Cardiac muscle cell (in vitro differentiated cells and primary cell): Measurements from ENCODE around the gene RNF208. TPM values are rescaled to one million over a fixed set of nuclear protein-coding genes. Genes with fewer than 3 reads are reported as not detected.
A peak's percentile ranks its signal among the peaks of the same experiment; 100 is the strongest.

ENCODE experiments used
- DNase-seq, 2 donors: peaks; one replicate each; pipeline versions ENCODE4 v3.0.0 to v3.0.0-alpha.2; 2010 to 2017; ENCODE audit warnings: low read depth in 1 of 2, low spot score in 1 of 2
- H3K27ac ChIP-seq: fragments of 200-600 bp; sonication (generic); 2 replicates; pipeline ENCODE4 v1.5.1; 2016
- H3K27me3 ChIP-seq: fragments of 200-600 bp; sonication (generic); 2 replicates; pipeline ENCODE4 v1.6.0; 2016; ENCODE audit warnings: control low read depth
- H3K36me3 ChIP-seq: fragments of 200-600 bp; sonication (generic); 2 replicates; pipeline ENCODE4 v1.5.1; 2016; ENCODE audit warnings: control low read depth
- H3K4me1 ChIP-seq: fragments of 200-600 bp; sonication (generic); 2 replicates; pipeline ENCODE4 v1.8.1; 2017; ENCODE audit warnings: low read depth, mild to moderate bottlenecking, mixed run types
- H3K4me3 ChIP-seq: fragments of 200-600 bp; sonication (generic); 2 replicates; pipeline ENCODE4 v1.5.1; 2016; ENCODE audit warnings: mild to moderate bottlenecking
- H3K9me3 ChIP-seq: fragments of 200-600 bp; sonication (generic); 2 replicates; pipeline ENCODE4 v1.5.1; 2017; ENCODE audit warnings: low read depth, mild to moderate bottlenecking, control low read depth
- polyA plus RNA-seq: library from polyadenylated mRNA; unstranded; fragments of >200 nt; fragmentation: Nextera tagmentation; extraction: Ambion mirVana; gene quantifications from 2 replicates; pipeline ENCODE4 v1.2.1, GENCODE V29; 2016
- total RNA-seq: library from RNA; depleted of rRNA; stranded (reverse); fragments of >200 nt; gene quantifications from 2 replicates; pipeline ENCODE4 v1.2.3, GENCODE V29; 2016
- TF ChIP-seq, protein P1 (sequence below): IDR thresholded peaks from 2 replicates; pipeline ENCODE4 v1.5.1; 2012; ENCODE audit warnings: low read depth, mild to moderate bottlenecking, low read length

Gene RNF208
- total and polyA plus RNA-seq, 2 experiments from 2014 or later = 6.1 to 23.1 TPM

DNA sequence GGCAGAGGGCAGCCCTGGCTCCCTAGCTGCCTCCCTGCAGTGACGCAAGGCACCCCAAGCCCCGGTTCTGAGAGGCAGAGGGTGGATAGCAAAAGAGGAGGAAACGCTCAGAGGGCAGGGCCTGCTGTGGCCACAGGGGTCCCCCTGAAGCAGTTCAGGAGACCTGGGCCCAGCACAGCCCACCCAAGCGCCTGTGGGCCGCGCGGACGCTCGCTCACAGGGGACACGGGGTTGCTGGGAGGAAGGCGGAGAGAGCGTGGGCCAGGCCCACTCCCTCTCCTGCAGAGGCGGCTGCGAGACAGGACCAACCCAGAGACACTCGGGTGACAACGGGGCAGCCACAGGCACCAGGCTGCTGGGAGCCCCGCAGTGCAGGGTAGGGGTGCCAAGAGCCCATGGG, 42.3 kb downstream of the RNF208 start:
- TF ChIP-seq, protein P1, sequence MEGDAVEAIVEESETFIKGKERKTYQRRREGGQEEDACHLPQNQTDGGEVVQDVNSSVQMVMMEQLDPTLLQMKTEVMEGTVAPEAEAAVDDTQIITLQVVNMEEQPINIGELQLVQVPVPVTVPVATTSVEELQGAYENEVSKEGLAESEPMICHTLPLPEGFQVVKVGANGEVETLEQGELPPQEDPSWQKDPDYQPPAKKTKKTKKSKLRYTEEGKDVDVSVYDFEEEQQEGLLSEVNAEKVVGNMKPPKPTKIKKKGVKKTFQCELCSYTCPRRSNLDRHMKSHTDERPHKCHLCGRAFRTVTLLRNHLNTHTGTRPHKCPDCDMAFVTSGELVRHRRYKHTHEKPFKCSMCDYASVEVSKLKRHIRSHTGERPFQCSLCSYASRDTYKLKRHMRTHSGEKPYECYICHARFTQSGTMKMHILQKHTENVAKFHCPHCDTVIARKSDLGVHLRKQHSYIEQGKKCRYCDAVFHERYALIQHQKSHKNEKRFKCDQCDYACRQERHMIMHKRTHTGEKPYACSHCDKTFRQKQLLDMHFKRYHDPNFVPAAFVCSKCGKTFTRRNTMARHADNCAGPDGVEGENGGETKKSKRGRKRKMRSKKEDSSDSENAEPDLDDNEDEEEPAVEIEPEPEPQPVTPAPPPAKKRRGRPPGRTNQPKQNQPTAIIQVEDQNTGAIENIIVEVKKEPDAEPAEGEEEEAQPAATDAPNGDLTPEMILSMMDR = no peak
- Histone ChIP-seq H3K36me3 (peaks cover 18% of the 10 kb centered on the region), H3K4me1 (no peaks in the 10 kb centered on the region), H3K4me3 (no peak overlapping the region), H3K9me3 (no peaks in the 10 kb centered on the region), H3K27me3 (peaks cover 15% of the 10 kb centered on the region), H3K27ac (no peak overlapping the region)
- no peak for DNase-seq

DNA sequence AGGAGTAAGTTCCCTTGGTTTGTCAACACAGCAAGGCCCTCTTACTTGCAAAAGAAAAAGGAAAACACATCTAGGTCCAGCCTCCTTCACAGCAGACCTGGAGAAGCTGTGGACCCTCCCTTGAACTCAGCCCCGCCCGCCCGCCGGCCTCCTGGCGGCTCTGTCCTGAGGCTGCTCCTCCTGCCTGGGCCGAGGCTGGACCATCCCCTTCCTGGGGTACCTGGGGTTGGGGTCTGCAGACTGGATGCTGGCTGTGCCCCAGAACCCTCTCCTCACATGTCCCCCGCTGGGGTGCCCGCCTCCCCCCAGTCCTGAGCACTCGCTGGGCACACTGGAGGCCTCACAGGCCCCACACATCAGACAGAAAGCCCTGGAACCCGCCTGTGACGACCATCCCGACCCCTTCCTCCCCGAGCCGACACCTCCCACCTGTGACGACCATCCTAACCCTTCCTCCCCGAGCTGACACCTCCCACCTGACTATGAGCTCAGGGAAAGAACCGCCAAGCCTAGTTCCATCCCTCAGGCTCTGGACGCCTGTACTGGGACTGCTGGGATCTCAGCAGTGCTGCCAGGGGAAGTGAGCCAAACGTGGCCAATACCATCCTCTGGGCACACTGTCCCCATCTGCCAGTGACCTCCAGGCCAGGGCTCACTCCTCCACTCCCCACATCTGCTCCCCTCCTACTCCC, 43.0 kb downstream of the RNF208 start:
- H3K36me3 ChIP-seq = peaks cover 18% of the 10 kb centered on the region
- TF ChIP-seq, protein P1 = no peak

DNA sequence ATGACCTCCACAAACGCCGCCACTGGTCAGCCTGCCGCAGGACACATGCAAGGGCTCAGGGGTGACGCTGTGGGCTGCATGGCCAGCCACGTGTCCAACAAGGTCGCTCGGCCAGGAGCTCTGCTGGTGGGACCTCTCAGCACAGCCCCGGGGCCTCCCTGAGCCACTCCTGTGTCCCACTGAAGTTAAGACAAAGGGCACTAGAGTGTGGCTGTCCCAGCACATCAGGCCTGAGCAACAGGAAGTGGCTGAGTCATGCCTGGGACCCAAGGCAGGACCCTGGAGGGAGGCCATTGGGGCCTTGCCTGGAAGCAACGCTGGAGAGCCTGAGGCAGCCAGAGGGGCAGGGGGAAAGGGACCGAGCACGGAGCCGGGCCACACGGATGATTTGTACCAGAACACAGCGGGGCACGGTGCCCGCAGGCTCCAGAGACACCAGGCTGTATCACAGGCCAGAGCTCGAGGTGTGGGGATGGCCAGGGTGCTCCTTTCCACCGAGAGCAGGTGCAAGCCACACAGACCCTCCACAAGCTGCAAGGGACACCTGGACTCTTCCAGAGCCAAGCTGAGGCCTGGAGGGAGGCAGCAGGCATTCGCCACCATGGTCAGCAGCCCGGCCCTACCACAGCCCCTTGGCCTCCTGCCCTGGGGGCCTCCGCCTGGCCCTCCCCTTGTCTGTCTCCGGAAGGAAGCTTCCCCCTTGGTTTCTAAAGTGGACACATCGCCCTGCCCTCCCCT, 43.7 kb downstream of the RNF208 start:
- Histone ChIP-seq H3K9me3 (no peaks in the 10 kb centered on the region), H3K36me3 (peaks cover 15% of the 10 kb centered on the region), H3K4me3 (no peak overlapping the region), H3K27ac (no peak overlapping the region), H3K27me3 (peaks cover 28% of the 10 kb centered on the region), H3K4me1 (no peaks in the 10 kb centered on the region)
- no peak for DNase-seq
- TF ChIP-seq, protein P1 = no peak

More for the DNA sequence above, 43.0 kb downstream of the RNF208 start:
- Histone ChIP-seq H3K27me3 (peaks cover 21% of the 10 kb centered on the region), H3K9me3 (no peaks in the 10 kb centered on the region), H3K4me1 (no peaks in the 10 kb centered on the region), H3K27ac (no peak overlapping the region), H3K4me3 (no peak overlapping the region)
- no peak for DNase-seq

DNA sequence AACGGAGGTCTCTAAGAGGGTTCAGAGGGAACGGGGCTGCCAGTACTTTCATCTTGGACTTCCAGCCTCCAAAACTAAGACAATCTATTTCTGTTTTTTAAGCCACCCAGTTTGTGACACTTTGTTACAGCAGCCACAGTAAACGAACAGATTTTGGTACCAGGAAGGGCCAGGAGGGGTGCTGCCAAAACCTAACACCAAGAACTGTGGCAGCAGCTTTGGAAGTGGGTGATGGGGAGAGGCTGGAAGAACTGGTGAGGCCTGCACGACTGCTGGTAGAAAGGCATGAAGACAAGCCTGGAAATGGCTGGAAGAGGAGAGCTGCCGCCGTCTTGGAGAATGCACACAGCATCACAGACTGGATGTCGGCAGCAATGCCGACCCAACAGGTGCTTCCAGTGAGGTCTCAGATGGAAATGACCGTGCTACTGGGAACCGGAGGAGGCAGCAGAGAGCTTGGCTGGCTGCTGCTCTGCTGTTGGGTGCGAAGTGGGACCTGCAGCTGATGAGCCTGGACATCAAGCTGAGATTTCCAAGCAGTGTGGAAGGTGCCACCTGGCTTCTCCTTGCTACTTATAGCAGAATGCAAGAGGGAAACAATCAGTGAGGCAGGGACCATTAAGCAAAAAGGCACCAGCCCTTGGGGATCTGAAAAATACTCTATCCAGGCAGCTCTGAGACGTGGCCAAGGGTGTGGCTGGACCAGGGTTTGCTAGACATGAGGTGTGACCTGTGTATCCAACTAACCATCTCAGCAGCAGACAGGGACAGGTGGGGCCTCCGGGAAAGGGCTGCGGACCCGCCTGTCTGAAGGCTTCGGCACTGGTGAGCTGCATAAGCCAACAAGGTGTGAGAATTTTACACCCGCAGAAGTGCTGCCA, 45.5 kb downstream of the RNF208 start:
- peak; percentile 47 to 54 for DNase-seq
- Histone ChIP-seq H3K27ac (no peak overlapping the region), H3K4me1 (no peaks in the 10 kb centered on the region), H3K4me3 (no peak overlapping the region), H3K9me3 (no peaks in the 10 kb centered on the region), H3K27me3 (peaks cover 46% of the 10 kb centered on the region), H3K36me3 (peaks cover 5% of the 10 kb centered on the region)
- TF ChIP-seq, protein P1 = peak; percentile 67

DNA sequence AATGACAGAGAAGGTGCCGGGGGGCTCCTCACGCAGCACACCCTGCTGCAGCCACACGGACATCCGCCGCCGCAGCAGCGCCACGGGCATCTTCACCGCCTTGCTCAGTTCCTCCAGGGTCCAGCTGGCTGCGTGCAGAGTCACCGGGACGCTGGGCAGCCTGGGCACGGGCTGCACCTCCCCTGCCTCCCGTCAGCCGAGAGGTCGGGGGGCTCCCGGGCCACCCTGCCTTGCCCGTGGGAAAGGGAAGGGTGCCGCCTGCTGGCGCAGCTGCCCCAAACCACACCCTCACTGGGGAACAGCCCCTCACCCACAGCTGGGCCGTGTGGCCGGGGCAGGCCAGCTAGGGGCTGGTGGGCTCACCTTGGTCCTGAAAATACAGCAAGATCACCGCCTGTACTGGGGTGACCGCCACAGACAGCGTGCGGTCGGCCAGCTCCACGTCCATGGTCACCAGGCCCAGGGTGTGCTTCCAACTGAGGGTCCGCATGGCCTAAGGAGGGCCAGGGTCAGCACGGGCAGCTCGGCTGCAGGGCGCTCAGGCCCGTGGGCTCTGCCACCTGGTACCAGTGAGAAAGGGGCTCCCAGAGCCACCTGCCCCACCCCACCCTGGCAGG, 46.6 kb downstream of the RNF208 start:
- no peak for DNase-seq
- TF ChIP-seq, protein P1 = peak; percentile 4
- Histone ChIP-seq H3K36me3 (peaks cover 5% of the 10 kb centered on the region), H3K27ac (no peak overlapping the region), H3K27me3 (peaks cover 57% of the 10 kb centered on the region), H3K4me3 (no peak overlapping the region), H3K9me3 (no peaks in the 10 kb centered on the region), H3K4me1 (no peaks in the 10 kb centered on the region)
